GM12874 (cell line): ENCODE results near the gene BAK1.
A peak's percentile ranks its signal among the peaks of the same experiment; 100 is the strongest.

ENCODE experiments used
- TF ChIP-seq, protein P1 (sequence below): IDR thresholded peaks from 2 replicates; pipeline ENCODE4 v1.5.1; 2011; ENCODE audit warnings: low read depth, mild to moderate bottlenecking, control low read depth, low read length, moderate library complexity; ENCODE audit not compliant: insufficient read depth

The BAK1 gene

GRCh38 chr6:33613146-33613794 is 33.2 kb upstream of the BAK1 start:
- TF ChIP-seq, protein P1, sequence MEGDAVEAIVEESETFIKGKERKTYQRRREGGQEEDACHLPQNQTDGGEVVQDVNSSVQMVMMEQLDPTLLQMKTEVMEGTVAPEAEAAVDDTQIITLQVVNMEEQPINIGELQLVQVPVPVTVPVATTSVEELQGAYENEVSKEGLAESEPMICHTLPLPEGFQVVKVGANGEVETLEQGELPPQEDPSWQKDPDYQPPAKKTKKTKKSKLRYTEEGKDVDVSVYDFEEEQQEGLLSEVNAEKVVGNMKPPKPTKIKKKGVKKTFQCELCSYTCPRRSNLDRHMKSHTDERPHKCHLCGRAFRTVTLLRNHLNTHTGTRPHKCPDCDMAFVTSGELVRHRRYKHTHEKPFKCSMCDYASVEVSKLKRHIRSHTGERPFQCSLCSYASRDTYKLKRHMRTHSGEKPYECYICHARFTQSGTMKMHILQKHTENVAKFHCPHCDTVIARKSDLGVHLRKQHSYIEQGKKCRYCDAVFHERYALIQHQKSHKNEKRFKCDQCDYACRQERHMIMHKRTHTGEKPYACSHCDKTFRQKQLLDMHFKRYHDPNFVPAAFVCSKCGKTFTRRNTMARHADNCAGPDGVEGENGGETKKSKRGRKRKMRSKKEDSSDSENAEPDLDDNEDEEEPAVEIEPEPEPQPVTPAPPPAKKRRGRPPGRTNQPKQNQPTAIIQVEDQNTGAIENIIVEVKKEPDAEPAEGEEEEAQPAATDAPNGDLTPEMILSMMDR, result no peak

DNA sequence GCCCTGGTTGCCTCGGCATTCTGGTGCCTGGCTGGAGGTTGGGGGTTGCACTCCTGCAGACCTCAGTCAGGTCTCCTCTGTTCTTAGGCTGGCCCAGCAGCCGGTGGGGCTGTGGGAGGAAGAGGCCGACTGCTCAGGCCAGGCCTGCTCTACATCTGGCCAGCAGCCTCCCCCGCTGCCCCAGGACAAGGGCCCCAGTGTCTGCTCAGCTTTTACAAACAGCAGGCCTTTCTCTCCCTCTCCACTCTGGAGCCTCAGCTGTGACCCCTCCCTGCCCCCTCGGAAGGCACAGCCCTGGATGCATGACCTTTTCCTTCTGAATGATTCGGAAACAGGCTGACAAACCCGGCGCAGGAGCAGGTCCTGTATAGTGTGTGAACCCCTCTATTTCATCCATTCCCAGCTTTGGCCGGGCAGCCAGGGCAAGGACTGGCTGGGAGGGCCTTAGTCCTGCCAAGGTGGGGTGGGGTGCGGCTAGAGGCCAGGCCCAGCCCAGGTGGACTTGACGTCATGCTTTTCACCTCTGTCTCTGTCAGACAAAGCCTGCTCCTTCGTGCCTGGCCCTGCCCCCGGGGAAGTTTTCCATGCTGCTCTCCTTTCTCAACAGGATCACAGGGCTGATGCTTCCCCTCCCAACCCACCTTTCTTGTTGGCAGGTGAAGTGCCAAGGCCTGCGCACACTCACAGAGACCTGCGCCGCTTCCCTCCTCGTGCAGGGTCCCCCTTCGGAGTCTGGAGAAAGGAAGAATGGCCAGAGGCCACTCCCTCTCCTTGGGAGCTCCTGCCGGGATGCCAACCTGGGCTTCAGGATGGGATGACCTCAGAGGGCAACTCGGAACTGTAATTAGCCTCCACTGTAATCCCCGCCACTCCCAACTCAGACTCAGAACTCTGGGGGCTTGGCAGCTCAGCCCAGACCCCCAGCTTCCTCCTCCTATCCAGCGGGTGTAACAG is 31.0 kb upstream of the BAK1 start:
- TF ChIP-seq, protein P1, result no peak

GRCh38 chr6:33610067-33610466 is 30.0 kb upstream of the BAK1 start:
- TF ChIP-seq, protein P1, result no peak

DNA sequence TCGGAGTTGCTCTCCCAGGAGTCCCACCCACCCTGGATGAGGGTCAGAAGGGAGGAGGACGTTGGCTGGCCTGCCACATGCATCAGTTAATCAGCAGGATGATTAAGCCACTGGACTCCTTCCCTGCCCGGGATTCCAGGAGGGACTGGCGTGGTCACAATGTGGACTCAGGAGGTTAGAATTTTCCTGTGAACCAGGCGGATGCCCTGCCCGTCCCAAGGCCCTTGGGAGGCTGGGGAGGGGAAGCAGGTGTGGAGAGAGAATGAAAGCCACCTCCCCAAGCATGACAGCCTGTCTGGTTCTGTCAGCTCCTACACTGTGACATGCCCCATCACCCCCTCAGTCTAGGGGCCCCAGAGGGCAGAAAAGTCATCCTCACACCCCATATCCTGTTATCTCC is 29.5 kb upstream of the BAK1 start:
- TF ChIP-seq, protein P1, result no peak

- TF ChIP-seq, protein P1, result no peak
Observed at GRCh38 chr6:33609019-33609418, 28.9 kb upstream of the BAK1 start.

DNA sequence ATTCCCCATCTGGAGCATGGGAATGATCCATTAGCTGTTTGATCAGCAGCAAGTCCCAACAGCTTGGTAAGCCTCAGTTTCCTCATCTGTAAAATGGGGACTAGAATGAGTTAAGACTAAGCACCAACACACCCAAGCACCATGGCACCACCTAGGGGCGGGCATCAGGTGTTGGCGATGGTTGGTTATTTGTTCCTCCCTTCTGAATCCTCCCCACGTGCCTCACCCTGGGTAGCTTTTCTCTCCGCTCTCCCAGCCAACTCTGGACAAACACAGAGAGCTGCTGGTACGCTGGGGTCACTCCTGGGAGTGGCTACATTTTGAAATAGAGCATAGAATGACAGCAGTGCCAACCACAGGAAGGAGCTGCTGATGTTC is 27.7 kb upstream of the BAK1 start:
- TF ChIP-seq, protein P1, result peak; percentile 80

DNA sequence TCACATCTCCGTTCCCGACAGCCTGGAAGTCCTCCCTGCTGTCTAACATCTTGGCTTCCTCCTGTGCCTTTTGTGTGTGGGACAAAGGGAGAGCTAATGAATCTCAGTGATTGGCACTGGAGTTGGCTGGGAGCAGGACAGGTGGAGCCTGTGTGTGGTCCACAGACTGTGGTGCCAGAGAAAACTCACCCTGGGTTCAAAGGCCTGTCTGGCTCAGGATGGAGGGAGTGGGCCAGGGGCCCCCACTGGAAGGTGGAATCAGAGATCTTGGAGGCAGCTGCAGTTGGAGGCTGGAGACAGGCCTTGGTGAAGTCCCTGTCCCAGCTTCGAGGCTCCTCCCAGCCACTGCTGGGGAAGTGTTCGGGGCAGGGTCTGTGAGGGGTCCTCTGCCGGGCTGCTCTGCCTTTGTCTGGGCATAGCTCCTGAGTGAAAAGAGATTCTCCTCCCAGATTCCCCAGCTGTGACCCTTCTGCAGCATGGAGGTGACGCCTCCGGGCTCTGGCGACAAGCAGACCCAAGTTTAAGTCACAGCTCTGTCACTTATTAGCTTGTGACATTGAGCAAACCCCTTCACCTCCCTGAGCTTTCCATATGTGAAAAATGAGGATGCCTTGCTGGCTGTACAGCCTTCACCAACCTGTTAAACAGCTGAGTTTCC is 27.2 kb upstream of the BAK1 start:
- TF ChIP-seq, protein P1, result no peak
